Activated CD4-positive, alpha-beta memory T cell treated with anti-CD3 and anti-CD28 coated beads for 36 hours (primary cell): ENCODE data around the gene CCNB3. TPM values are rescaled to one million over a fixed set of nuclear protein-coding genes. Genes with fewer than 3 reads are reported as not detected.

Experiments
- CTCF ChIA-PET: fragments of 350-600 bp; sonication (Branson Sonifier 250); formaldehyde crosslinking; loops from one replicate; lab custom pipeline; 2021; ENCODE audit warnings: antibody characterized with exemption, inconsistent platforms; lab: Charles Lee
- POLR2A ChIA-PET: fragments of 350-600 bp; sonication (Branson Sonifier 250); formaldehyde crosslinking; loops from one replicate; lab custom pipeline; 2021; ENCODE audit warnings: antibody characterized with exemption; lab: Charles Lee
- DNase-seq: peaks from one replicate; pipeline ENCODE4 v3.0.0-alpha.2; 2020
- H3K27ac Mint-ChIP-seq: one replicate; pipeline ENCODE4 v1.8.0; 2021; ENCODE audit warnings: mixed read lengths
- H3K27me3 Mint-ChIP-seq: one replicate; pipeline ENCODE4 v1.8.0; 2021; ENCODE audit warnings: mixed read lengths
- H3K36me3 Mint-ChIP-seq: one replicate; pipeline ENCODE4 v1.8.0; 2021; ENCODE audit warnings: mixed read lengths
- H3K4me1 Mint-ChIP-seq: one replicate; pipeline ENCODE4 v1.8.0; 2021; ENCODE audit warnings: low read depth, mixed read lengths
- H3K4me3 Mint-ChIP-seq: one replicate; pipeline ENCODE4 v1.8.0; 2021; ENCODE audit warnings: mild to moderate bottlenecking, mixed read lengths
- H3K9me3 Mint-ChIP-seq: one replicate; pipeline ENCODE4 v1.8.0; 2021; ENCODE audit warnings: mixed read lengths
- intact Hi-C: fragments of 100-400 bp; cut with micrococcal nuclease; formaldehyde crosslinking; loops from one replicate; pipeline ENCODE4 v1.15.1; 2023
- total RNA-seq, 2 experiments: library from RNA; stranded (reverse); gene quantifications; one replicate each; pipeline ENCODE4 v1.2.3, GENCODE V29; 2021

Gene CCNB3
- under 1 TPM; 0.14 to 0.90 TPM for total RNA-seq

GRCh38 chrX:50204364-50204899, at the start of gene CCNB3:
Gene CCNB3 (plus strand): TSS chrX:50204765. CDS start chrX:50285164, 80,399 bp downstream.
- ChIA-PET POLR2A (interaction anchor here (0.6 to 0.7 kb wide), 2 partner anchors 378 to 972 kb away, joined by 3 read pairs; no protein-coding TSS in a partner anchor), CTCF (interaction anchor here (0.7 to 1.2 kb wide), 4 partner anchors 19 to 540 kb away, joined by 3 read pairs; partner anchors contain the start of gene CLCN5)
- intact Hi-C loops: loop anchor here (2.0 kb wide), 1 partner anchor 282 kb away; the partner anchor contains the start of gene CLCN5
- H3K9me3 Mint-ChIP-seq: no peaks in the 10 kb centered on the region
- DNase-seq: peak; percentile 77
- H3K4me1 Mint-ChIP-seq: peaks cover 8% of the 10 kb centered on the region
- peak within 1 kb of the TSS; percentile 88 for H3K27ac Mint-ChIP-seq
- H3K36me3 Mint-ChIP-seq: no peaks in the 10 kb centered on the region
- no peaks in the 10 kb centered on the region for H3K27me3 Mint-ChIP-seq
- H3K4me3 Mint-ChIP-seq: peak within 1 kb of the TSS; percentile 66

- CTCF ChIA-PET: interaction anchor here (1.0 kb wide), 1 partner anchor 55 kb away, joined by 4 read pairs; no protein-coding TSS in a partner anchor
- H3K27ac Mint-ChIP-seq: no peak overlapping the region
- intact Hi-C loops: no loop called here
- DNase-seq: no peak
- no peak overlapping the region for H3K4me3 Mint-ChIP-seq
- H3K36me3 Mint-ChIP-seq: no peaks in the 10 kb centered on the region
- peaks cover 2% of the 10 kb centered on the region for H3K4me1 Mint-ChIP-seq
- H3K9me3 Mint-ChIP-seq: no peaks in the 10 kb centered on the region
- H3K27me3 Mint-ChIP-seq: peaks cover 1% of the 10 kb centered on the region
- POLR2A ChIA-PET: no interaction called here
Measured at GRCh38 chrX:50157545-50158135, 46.9 kb upstream of the CCNB3 start.

GRCh38 chrX:50158593-50158992, 46.0 kb upstream of the CCNB3 start:
- ChIA-PET POLR2A (no interaction called here), CTCF (no interaction called here)
- H3K4me1 Mint-ChIP-seq: peaks cover 2% of the 10 kb centered on the region
- DNase-seq: no peak
- H3K9me3 Mint-ChIP-seq: no peaks in the 10 kb centered on the region
- H3K27me3 Mint-ChIP-seq: peaks cover 1% of the 10 kb centered on the region
- no peak overlapping the region for H3K4me3 Mint-ChIP-seq
- H3K27ac Mint-ChIP-seq: no peak overlapping the region
- H3K36me3 Mint-ChIP-seq: no peaks in the 10 kb centered on the region
- intact Hi-C loops: no loop called here

- Mint-ChIP-seq H3K4me3 (no peak overlapping the region), H3K27ac (no peak overlapping the region), H3K9me3 (no peaks in the 10 kb centered on the region), H3K36me3 (no peaks in the 10 kb centered on the region), H3K27me3 (peaks cover 1% of the 10 kb centered on the region), H3K4me1 (peaks cover 2% of the 10 kb centered on the region)
- no peak for DNase-seq
- POLR2A ChIA-PET: no interaction called here
- intact Hi-C loops: no loop called here
- CTCF ChIA-PET: no interaction called here
Measured at GRCh38 chrX:50161127-50161526, 43.4 kb upstream of the CCNB3 start.

GRCh38 chrX:50165727-50166126, 38.8 kb upstream of the CCNB3 start:
- ChIA-PET CTCF (no interaction called here), POLR2A (no interaction called here)
- Mint-ChIP-seq H3K9me3 (no peaks in the 10 kb centered on the region), H3K4me1 (peaks cover 12% of the 10 kb centered on the region), H3K36me3 (no peaks in the 10 kb centered on the region), H3K27ac (no peak overlapping the region), H3K27me3 (no peaks in the 10 kb centered on the region), H3K4me3 (no peak overlapping the region)
- DNase-seq: no peak
- intact Hi-C loops: no loop called here

- Mint-ChIP-seq H3K9me3 (no peaks in the 10 kb centered on the region), H3K27me3 (no peaks in the 10 kb centered on the region), H3K36me3 (no peaks in the 10 kb centered on the region), H3K27ac (no peak overlapping the region), H3K4me3 (no peak overlapping the region), H3K4me1 (peaks cover 11% of the 10 kb centered on the region)
- CTCF ChIA-PET: no interaction called here
- DNase-seq: no peak
- POLR2A ChIA-PET: no interaction called here
- intact Hi-C loops: no loop called here
Measured at GRCh38 chrX:50167366-50167765, 37.2 kb upstream of the CCNB3 start.

GRCh38 chrX:50168241-50168687, 36.3 kb upstream of the CCNB3 start:
- Mint-ChIP-seq H3K4me1 (peaks cover 11% of the 10 kb centered on the region), H3K4me3 (no peak overlapping the region), H3K36me3 (no peaks in the 10 kb centered on the region), H3K27ac (peak overlapping the region; percentile 42), H3K9me3 (no peaks in the 10 kb centered on the region), H3K27me3 (no peaks in the 10 kb centered on the region)
- intact Hi-C loops: no loop called here
- peak; percentile 10 for DNase-seq
- ChIA-PET CTCF (no interaction called here), POLR2A (no interaction called here)

- peaks cover 11% of the 10 kb centered on the region for H3K4me1 Mint-ChIP-seq
- no peaks in the 10 kb centered on the region for H3K36me3 Mint-ChIP-seq
- intact Hi-C loops: no loop called here
- H3K27me3 Mint-ChIP-seq: no peaks in the 10 kb centered on the region
- ChIA-PET POLR2A (no interaction called here), CTCF (no interaction called here)
- H3K4me3 Mint-ChIP-seq: no peak overlapping the region
- H3K9me3 Mint-ChIP-seq: peaks cover 4% of the 10 kb centered on the region
- DNase-seq: no peak
- H3K27ac Mint-ChIP-seq: no peak overlapping the region
Measured at GRCh38 chrX:50169717-50170116, 34.8 kb upstream of the CCNB3 start.

- ChIA-PET CTCF (no interaction called here), POLR2A (no interaction called here)
- peaks cover 4% of the 10 kb centered on the region for H3K27me3 Mint-ChIP-seq
- no peaks in the 10 kb centered on the region for H3K36me3 Mint-ChIP-seq
- H3K27ac Mint-ChIP-seq: no peak overlapping the region
- H3K4me1 Mint-ChIP-seq: no peaks in the 10 kb centered on the region
- no peak for DNase-seq
- no peak overlapping the region for H3K4me3 Mint-ChIP-seq
- intact Hi-C loops: no loop called here
- no peaks in the 10 kb centered on the region for H3K9me3 Mint-ChIP-seq
Measured at GRCh38 chrX:50180073-50180940, 24.3 kb upstream of the CCNB3 start.

GRCh38 chrX:50183891-50184290, 20.7 kb upstream of the CCNB3 start:
- Mint-ChIP-seq H3K36me3 (no peaks in the 10 kb centered on the region), H3K4me3 (no peak overlapping the region), H3K27ac (no peak overlapping the region), H3K4me1 (no peaks in the 10 kb centered on the region), H3K9me3 (no peaks in the 10 kb centered on the region), H3K27me3 (peaks cover 4% of the 10 kb centered on the region)
- ChIA-PET POLR2A (no interaction called here), CTCF (no interaction called here)
- intact Hi-C loops: no loop called here
- DNase-seq: no peak

- DNase-seq: no peak
- H3K9me3 Mint-ChIP-seq: no peaks in the 10 kb centered on the region
- intact Hi-C loops: no loop called here
- H3K27ac Mint-ChIP-seq: no peak overlapping the region
- ChIA-PET CTCF (no interaction called here), POLR2A (no interaction called here)
- H3K4me3 Mint-ChIP-seq: no peak overlapping the region
- H3K27me3 Mint-ChIP-seq: no peaks in the 10 kb centered on the region
- H3K36me3 Mint-ChIP-seq: no peaks in the 10 kb centered on the region
- H3K4me1 Mint-ChIP-seq: no peaks in the 10 kb centered on the region
Measured at GRCh38 chrX:50188859-50189600, 15.5 kb upstream of the CCNB3 start.

GRCh38 chrX:50198348-50198747, 6.2 kb upstream of the CCNB3 start:
- Mint-ChIP-seq H3K4me1 (no peaks in the 10 kb centered on the region), H3K4me3 (no peak overlapping the region), H3K27ac (no peak overlapping the region), H3K36me3 (no peaks in the 10 kb centered on the region), H3K27me3 (peaks cover 1% of the 10 kb centered on the region), H3K9me3 (no peaks in the 10 kb centered on the region)
- CTCF ChIA-PET: no interaction called here
- DNase-seq: no peak
- POLR2A ChIA-PET: no interaction called here
- intact Hi-C loops: no loop called here
